ENCODE data around the gene ANKRD33B. TPM values are rescaled to one million over a fixed set of nuclear protein-coding genes. Genes with fewer than 3 reads are reported as not detected.

Gene ANKRD33B
- total and polyA plus RNA-seq, 10 donors, result 2.0 to 37.8 (median 24.6) TPM

GRCh38 chr5:10673017-10673389 lies 109.1 kb downstream of the ANKRD33B start:
- TF ChIP-seq POLR2AphosphoS5 (IDR thresholded peaks at IDR 0.05) (no peak), CTCF (IDR thresholded peaks at IDR 0.05 in 8 of 11, conservative IDR thresholded peaks at IDR 0.05 in 3 of 11) (no peak), POLR2A (IDR thresholded peaks at IDR 0.05) (no peak)
- Histone ChIP-seq H3K4me1 (peaks cover 0 to 23% (median 0%) of the 10 kb centered on the region in 6 donors), H3K27me3 (replicated peaks in 1 of 7) (no peaks in the 10 kb centered on the region), H3K9me3 (peaks cover 0 to 12% (median 3%) of the 10 kb centered on the region in 8 donors), H3K36me3 (peaks cover 0 to 13% (median 8%) of the 10 kb centered on the region in 6 donors), H3K27ac (no peak overlapping the region), H3K4me3 (no peak overlapping the region)
- intact Hi-C loops (cut with DNase I; ENCODE audit: low total_unique reads), result no loop called here
- no peak for DNase-seq
- 82 to 86% (median 85%) methylated on average over 8 of the region's 8 CpGs for WGBS, 5 donors

GRCh38 chr5:10673407-10673806 lies 109.5 kb downstream of the ANKRD33B start:
- 69 to 81% (median 73%) methylated on average over 9 of the region's 9 CpGs for WGBS, 5 donors
- intact Hi-C loops (cut with DNase I; ENCODE audit: low total_unique reads), result no loop called here
- peak in 2 of 3 donors; percentile 15 to 39 for TF ChIP-seq POLR2AphosphoS5 (IDR thresholded peaks at IDR 0.05)
- no peak for TF ChIP-seq POLR2A (IDR thresholded peaks at IDR 0.05)
- Histone ChIP-seq H3K9me3 (peaks cover 0 to 13% (median 3%) of the 10 kb centered on the region in 8 donors), H3K4me1 (peaks cover 0 to 23% (median 0%) of the 10 kb centered on the region in 6 donors), H3K36me3 (peaks cover 0 to 17% (median 12%) of the 10 kb centered on the region in 6 donors), H3K4me3 (no peak overlapping the region), H3K27ac (no peak overlapping the region), H3K27me3 (replicated peaks in 1 of 7) (no peaks in the 10 kb centered on the region)
- no peak for DNase-seq

GRCh38 chr5:10674096-10674495 lies 110.2 kb downstream of the ANKRD33B start:
- no peak for DNase-seq
- H3K4me3 ChIP-seq, result no peak overlapping the region
- H3K4me1 ChIP-seq, result peaks cover 0 to 23% (median 0%) of the 10 kb centered on the region in 6 donors
- H3K27me3 ChIP-seq (replicated peaks in 1 of 7), result no peaks in the 10 kb centered on the region
- H3K9me3 ChIP-seq, result peaks cover 0 to 13% (median 3%) of the 10 kb centered on the region in 8 donors
- no peak overlapping the region for H3K27ac ChIP-seq
- intact Hi-C loops (cut with DNase I; ENCODE audit: low total_unique reads), result no loop called here
- peaks cover 0 to 24% (median 18%) of the 10 kb centered on the region in 6 donors for H3K36me3 ChIP-seq
- no peak for TF ChIP-seq CTCF (IDR thresholded peaks at IDR 0.05 in 8 of 11, conservative IDR thresholded peaks at IDR 0.05 in 3 of 11)
- TF ChIP-seq POLR2AphosphoS5 (IDR thresholded peaks at IDR 0.05), result no peak
- TF ChIP-seq POLR2A (IDR thresholded peaks at IDR 0.05), result no peak
- WGBS, 5 donors, result 89 to 92% (median 90%) methylated on average over 11 of the region's 11 CpGs

GRCh38 chr5:10674582-10674981 lies 110.7 kb downstream of the ANKRD33B start:
- intact Hi-C loops (cut with DNase I; ENCODE audit: low total_unique reads), result no loop called here
- H3K27ac ChIP-seq, result no peak overlapping the region
- WGBS, 5 donors, result 60 to 74% (median 68%) methylated on average over 6 of the region's 6 CpGs
- no peaks in the 10 kb centered on the region for H3K27me3 ChIP-seq (replicated peaks in 1 of 7)
- H3K4me1 ChIP-seq, result peaks cover 0 to 23% (median 0%) of the 10 kb centered on the region in 6 donors
- no peak for TF ChIP-seq POLR2A (IDR thresholded peaks at IDR 0.05)
- peaks cover 0 to 13% (median 3%) of the 10 kb centered on the region in 8 donors for H3K9me3 ChIP-seq
- DNase-seq, result no peak
- no peak overlapping the region for H3K4me3 ChIP-seq
- peaks cover 0 to 29% (median 23%) of the 10 kb centered on the region in 6 donors for H3K36me3 ChIP-seq

- Histone ChIP-seq H3K27me3 (replicated peaks in 1 of 7) (no peaks in the 10 kb centered on the region), H3K27ac (no peak overlapping the region), H3K4me3 (no peak overlapping the region), H3K9me3 (peaks cover 0 to 13% (median 3%) of the 10 kb centered on the region in 8 donors), H3K4me1 (peaks cover 0 to 23% (median 0%) of the 10 kb centered on the region in 6 donors), H3K36me3 (peaks cover 0 to 36% (median 30%) of the 10 kb centered on the region in 6 donors)
- TF ChIP-seq CTCF (IDR thresholded peaks at IDR 0.05 in 8 of 11, conservative IDR thresholded peaks at IDR 0.05 in 3 of 11), result no peak
- no peak for TF ChIP-seq POLR2AphosphoS5 (IDR thresholded peaks at IDR 0.05)
- no peak for TF ChIP-seq POLR2A (IDR thresholded peaks at IDR 0.05)
- 87 to 92% (median 90%) methylated on average over 12 to 14 of the region's 14 CpGs for WGBS, 5 donors
- no peak for DNase-seq
- intact Hi-C loops (cut with DNase I; ENCODE audit: low total_unique reads), result no loop called here
Measured at GRCh38 chr5:10675177-10675700, 111.4 kb downstream of the ANKRD33B start.
